CD4-positive, alpha-beta T cell treated with Interleukin-6 at 100 ng/mL for 8 hours (primary cell): ENCODE data around the gene RAB4B.
"Not testable (repeated sequence)": the region's sequence is repeated elsewhere in the genome, so short reads cannot be mapped to it uniquely, and the experiment has no call there.

Experiments
- DNase-seq: peaks from one replicate; pipeline ENCODE4 v3.0.0-alpha.2; 2020; ENCODE audit warnings: mixed read lengths, low spot score

The RAB4B gene, protein sequence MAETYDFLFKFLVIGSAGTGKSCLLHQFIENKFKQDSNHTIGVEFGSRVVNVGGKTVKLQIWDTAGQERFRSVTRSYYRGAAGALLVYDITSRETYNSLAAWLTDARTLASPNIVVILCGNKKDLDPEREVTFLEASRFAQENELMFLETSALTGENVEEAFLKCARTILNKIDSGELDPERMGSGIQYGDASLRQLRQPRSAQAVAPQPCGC

DNA sequence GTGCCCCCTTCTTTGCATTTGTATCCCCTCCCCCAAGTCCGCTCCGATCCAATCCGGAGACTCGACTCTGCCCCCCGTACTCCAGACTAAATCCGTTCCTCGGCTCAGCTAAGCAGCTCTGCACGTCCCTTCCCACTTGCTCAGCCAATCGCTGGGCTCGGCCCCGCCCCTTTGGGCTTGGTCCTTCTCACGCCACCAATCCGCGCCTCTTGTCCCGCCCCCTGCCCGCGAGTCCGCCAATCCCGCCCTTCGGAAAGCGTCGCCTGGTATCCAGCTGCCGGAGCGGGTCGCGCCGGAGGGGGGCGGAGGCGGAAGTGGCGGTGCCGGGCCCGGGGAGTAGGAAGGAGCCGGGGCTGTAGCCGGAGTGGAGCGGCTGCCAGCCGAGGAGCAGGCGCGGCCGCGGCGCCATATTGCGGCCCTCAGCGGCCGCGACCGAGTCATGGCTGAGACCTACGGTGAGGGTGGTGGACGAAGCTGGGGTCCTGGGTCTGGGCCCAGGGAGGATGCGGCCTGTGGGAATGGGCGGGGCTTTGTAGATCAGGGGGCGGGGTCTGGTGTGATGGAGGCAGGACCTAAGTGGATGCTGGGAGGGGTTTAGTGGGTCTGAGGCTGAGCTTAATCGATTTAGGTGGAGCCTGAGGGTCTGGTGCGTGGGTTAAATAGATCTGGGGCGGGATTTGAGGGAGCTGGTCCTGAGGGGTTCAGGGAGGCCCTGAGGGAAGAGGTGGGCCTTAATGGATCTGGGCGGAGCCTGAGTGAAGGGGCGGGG is at the start of gene RAB4B:
Gene RAB4B, plus strand, starts transcription at position 311 of the 769 bp plus-strand sequence. Its CDS starts 129 bp downstream, at position 440.
- DNase-seq, result peak; percentile 100

DNA sequence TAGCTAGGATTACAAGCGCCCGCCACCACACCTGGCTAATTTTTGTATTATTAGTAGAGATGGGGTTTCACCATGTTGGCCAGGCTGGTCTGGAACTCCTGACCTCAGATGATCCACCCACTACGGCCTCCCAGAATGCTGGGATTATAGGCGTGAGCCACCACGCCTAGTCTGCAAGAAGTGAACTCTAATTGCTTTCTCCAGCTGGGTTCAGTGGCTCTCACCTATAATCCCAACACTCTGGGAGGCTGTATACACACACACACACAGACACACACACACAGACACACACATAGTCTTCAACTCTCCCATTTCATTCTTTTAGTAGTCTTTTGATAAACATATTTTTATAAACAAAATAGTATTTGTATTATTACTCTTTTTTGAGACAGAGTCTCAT is 48.0 kb upstream of the RAB4B start:
- DNase-seq, result not testable (repeated sequence)

DNA sequence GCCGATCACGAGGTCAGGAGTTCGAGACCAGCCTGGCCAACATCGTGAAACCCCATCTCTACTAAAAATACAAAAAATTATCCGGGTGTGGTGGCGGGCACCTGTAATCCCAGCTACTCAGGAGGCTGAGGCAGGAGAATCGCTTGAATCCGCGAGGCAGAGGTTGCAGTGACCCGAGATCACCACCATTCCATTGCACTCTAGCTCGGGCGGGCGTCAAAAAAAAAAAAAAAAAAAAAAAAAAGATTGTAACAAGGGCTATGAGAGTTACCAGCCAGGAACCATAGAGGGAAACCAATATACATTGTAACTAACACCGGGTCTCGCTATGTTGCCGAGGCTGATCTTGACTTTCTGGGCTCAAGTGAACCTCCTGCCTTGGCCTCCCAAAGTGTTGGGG is 45.7 kb upstream of the RAB4B start:
- DNase-seq, result not testable (repeated sequence)

DNA sequence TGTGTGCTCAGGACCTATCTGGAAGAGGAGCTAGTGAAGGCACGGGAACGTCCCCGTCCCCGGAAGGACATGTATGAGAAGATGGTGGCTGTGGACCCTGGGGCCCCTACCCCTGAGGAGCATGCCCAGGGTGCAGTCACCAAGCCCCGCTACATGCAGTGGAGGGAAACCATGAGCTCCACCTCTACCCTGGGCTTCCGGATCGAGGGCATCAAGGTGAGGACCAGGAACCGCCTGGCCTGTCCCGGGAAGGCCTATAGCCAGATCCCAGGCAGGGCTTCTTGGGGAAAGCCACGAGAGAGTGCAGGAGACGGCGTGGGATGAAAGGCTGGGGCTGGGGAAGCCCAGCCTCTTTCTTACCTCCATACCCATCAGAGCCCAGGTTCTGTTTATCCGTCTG is 44.9 kb upstream of the RAB4B start:
- no peak for DNase-seq

DNA sequence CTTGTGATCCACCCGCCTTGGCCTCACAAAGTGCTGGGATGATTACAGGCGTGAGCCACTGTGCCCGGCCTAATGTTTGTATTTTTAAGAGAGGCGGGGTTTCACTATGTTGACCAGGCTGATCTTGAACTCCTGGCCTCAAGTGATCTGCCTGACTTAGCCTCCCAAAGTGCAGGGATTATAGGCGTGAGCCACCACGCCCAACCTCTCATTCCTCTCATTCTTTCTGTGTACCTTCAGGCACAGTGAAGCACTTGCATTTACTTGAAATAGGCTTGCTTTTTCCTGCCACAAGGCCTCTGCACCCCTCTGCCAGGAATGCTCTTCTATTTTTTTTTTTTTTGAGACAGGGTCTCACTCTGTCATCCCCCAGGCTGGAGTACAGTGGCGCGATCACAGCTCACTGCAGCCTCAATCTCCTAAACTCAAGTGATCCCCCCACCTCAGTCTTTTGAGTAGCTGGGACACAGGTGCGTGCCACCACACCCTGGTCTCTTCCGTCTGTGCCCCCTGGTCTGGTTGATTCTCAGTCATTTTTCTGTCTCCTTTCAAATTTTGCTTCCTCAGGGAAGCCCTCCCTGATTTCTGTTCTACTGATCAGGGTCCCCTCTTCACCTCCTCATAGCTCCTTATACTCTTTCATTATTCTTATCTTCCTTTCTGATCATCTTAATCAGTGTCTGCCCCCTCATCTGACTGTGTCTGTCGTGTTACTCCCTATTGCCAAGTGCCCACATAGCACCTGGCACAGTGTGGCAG is 42.9 kb upstream of the RAB4B start:
- DNase-seq, result no peak

DNA sequence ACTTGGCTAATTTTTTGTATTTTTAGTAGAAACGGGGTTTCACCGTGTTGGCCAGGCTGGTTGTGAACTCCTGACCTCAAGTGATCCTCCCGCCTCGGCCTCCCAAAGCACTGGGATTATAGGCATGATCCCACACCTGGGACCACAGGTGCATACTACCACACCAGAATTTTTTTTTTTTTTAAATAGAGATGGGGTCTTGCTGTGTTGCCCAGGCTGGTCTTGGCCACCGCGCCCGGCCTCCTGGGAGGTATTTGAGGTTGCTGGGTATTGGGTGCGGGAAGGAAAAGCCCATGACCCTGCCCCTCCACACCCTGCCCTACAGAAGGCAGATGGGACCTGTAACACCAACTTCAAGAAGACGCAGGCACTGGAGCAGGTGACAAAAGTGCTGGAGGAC is 41.4 kb upstream of the RAB4B start:
- DNase-seq, result no peak

DNA sequence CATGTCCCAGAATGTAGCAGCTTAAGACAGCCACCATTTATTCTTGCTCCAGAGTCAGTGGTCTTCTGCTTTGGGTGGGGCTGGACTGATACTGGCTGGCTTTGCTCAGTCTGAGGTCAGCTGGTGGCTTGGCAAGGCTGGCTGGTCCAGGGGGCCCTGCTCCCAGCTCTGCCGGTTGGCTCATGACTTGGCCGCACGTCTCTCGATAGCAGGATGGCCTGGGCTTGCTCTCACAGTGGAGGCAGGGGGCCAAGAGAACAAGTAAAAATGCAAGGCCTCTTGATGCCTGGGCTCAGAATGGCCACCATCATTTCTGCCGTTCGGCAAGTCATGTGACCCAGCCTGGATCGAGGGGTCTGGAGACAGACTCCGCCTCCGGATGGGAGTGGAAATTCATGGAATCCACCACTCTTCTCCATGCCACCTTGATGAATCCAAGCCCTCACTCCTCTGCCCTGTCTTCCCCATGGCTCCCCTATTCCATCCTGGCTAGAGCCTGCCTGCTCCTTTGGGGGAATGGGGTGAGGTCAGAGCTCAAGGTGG is 40.9 kb upstream of the RAB4B start:
- no peak for DNase-seq

DNA sequence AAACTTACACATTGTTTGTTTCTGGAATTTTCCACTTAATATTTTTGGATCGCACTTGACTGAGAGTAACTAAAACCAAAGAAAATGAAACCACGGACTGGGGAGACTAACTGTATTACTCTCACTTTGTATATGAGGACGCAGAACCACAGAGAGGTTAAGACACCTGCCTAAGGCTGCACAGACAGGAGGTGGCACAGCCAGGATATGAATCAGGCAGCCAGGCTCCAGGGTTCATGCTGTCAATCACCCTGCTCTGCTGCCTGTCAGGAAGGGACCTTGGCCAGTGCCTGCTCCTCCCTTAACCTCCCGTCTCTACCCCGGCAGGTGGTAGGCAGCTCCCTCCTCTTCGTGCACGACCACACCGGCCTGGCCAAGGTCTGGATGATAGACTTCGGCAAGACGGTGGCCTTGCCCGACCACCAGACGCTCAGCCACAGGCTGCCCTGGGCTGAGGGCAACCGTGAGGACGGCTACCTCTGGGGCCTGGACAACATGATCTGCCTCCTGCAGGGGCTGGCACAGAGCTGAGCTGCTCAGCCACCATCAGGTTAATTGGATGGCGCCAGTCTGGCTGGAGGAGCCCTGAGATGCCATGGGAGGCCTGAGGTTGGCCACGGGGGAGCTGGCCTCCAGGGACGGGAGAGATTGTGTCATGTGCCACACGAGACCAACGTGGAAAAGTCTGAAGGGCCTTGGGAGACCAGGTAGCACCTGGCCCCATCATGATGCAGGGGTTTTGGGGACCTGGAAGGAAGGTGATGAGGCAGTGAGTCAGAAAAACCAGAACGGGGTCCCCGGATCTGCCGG is 38.8 kb upstream of the RAB4B start:
- DNase-seq, result no peak

DNA sequence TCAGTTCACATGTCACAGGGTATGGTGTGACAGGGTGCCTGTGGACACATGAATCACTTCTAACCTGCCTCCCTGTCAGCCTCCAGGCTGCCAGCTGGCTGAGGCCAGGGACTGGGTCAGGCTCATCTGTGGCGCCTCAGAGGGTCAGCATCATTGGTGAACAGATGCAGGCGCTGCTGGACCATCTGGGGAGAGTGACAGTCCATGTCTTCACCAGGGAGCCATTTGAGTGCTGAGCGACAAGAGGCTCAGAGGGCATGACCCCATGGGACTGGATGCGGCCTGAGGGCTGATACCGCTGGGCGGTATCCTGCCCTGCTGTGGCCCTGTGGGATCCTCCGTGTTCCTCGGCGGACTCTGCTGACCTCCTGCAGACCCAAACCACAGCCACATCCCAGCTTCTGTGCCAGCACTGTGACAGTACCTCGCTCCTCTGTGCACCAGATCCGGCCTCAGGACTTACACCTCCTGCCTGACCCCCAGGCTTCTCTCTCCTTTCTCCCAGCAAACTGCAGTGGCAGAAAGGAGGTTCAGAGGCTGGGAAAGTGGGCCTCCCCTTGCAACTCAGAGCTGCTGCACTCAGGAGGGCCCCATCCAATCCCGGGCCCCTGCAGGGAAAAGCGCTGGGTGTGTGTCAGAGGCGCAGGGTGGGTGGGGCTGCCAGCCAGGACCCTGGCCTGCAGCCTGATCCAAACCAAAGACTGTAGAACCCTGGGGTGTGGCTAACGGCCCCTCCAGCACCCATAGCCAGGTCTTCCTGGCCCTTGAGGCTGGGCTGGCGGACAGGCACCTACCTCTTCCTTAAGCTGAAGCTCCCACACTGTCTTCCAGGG is 38.0 kb upstream of the RAB4B start:
- no peak for DNase-seq

DNA sequence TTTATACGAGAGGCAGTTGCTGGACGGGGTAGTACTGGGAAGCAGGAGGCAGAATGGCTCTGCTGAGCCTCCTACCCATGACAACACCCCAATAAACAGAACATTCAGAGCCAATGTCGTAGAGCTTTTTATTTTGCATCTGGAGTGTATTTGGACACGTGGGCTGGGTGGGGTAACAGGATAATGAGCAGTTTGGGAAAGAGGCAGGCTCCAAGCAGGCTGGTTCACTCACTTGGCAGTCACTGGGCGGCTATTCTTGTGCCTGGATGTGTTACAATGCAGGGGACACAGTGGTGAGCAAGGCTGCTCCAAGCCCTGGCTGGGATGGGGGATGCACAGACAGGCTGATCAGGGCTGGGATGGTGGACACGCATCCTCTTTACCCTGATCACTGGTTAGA is 37.3 kb upstream of the RAB4B start:
- no peak for DNase-seq

DNA sequence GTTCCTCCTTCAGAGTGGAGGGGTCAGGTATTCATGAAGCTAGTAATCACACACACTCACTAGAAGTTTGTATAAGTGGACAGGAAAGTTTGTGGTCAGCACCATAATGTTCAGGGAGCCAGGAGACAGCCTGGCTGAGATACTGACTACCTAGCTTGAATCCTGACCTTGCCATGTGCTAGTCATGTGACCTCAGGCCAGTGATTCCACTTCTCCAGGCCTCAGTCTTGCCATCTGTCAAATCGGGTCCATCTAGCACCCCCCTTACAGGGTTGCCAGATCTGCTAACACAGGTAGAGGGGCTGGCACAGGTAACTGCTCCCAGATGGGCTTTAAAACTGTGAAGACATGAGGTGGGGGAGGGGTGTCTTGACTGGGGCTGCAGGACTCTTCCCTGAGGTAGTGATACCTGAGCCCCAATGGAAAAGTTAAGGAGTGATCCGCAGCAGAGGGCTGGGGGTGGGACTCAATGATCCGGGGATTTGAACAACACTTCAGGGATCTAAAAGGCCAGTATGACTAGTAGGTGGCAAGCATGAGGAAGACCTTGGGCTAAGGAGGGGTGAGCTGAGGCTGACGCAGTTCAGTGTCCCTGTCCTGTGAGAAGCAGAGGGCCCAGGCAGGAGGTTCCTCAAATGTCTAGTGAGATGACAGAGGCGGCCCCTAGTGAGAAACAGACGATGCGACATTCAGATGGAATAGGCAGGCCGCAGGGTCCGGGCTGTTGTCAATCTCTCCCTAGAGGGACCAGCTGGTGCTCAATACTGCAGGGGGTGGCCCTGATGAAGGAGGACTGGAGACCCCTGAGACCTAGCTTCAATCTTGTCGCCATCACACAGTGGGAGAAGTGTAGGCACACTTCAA is 36.3 kb upstream of the RAB4B start:
- DNase-seq, result no peak

DNA sequence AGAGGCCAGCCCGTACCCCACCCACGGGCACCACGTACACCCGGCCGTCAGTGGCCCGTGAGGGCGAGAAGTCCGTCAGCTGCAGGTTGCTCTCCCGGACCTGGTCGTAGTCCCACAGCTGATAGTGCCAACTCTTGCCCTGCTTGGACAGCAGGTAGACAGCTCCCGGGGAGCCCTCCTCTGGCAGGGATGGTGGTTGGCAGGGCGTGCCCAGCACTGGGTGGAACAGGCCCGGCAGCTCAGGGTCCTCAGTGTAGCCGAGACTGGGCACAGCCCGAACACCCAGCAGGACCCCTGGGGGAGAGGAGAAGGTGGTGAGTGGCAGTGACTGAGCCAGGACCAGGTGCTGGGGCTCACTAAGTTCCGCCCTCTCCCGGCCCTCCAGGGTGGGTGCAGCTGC is 35.6 kb upstream of the RAB4B start:
- DNase-seq, result no peak

DNA sequence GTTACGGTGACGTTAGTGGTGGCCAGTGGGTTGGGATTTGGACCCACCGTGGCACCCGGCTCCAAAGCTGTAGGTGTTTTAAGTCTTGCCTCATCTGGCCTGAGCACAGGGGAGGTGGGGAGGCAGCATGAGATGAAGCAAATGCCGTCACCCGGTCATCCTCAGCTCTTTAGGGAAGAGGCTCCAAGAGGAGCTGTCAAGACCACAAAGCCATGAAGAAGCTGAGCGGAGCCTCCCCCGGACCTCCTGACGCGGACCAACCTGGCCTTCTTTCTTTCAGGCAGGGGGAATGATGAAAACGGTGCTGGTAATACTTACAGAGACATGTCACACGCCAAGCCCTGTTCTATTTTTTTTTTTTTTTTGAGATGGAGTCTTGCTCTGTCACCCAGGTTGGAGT is 35.2 kb upstream of the RAB4B start:
- DNase-seq, result no peak

DNA sequence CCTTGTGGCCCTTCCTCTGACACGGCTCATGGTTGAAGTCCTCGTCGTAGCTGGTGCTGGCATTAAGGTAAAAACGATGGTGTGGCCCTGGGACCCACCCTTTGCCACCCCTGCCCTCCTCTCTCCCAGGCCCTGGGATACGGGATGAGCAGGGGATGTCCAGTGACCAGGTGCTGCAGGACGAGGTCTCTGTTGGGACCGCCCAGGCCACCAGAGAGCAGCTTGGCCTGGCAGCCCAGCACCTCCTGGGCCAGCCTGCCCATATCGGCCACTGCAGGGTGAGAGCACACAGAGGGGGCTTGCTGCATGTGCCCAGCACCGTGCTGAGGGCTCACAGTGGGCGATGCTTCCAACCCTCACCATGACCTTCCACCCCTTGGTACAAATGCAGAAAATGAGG is 34.1 kb upstream of the RAB4B start:
- DNase-seq, result no peak

DNA sequence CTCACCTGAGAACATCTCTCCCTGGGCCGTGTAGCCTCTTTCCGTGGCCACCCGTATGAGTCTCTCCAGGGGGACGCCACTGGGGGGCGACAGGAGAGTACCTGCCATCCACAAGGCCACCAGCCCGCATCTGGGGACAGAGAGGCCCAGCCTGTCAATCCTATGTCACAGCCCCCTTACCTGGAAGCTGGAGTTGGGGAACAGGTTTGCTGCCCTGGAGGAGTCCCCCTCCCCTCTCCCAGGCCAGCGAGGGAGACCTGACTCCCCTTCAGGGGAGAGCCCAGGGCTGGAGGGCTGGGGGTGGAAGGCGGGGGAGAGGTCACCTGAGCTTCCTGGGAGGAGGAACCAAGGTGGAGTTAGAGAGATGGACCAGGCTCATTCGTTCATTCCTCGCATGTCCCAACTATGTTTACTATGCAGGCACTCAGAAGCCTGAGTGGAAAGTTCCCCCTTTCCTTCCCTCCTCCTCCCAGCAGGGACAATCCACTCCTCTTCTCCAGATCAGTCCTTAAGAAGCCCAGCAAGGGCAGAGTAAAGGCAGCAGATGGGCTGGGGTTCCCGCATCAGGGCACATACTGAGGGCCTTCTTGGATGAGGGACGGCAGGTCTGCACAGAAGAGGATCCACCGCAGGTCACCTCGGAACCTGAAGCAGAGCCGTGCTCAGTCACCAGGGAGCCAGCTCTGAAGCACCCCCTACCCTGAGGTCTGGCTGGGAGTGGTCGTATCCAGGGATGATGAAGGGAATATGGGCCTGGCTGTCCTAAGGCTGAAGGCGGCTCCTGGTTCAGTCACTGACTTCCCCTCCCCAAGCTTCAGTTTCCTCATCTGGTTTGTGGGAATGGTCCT is 33.3 kb upstream of the RAB4B start:
- no peak for DNase-seq

DNA sequence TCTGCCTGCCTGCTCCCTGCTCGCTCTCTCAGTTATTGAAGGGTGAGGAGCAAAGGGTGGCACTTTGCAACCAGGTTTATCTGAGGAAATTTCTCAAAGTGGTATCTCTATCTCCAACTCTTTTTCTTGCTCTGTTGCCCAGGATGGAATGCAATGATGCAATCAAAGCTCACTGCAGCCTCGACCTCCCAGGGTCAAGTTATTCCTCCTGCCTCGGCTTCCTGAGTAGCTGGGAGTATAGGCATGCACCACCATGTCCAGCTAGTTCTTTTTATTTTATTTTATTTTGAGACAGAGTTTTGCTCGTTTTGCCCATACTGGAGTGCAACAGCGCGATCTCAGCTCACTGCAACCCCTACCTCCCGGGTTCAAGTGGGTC is 32.7 kb upstream of the RAB4B start:
- no peak for DNase-seq

DNA sequence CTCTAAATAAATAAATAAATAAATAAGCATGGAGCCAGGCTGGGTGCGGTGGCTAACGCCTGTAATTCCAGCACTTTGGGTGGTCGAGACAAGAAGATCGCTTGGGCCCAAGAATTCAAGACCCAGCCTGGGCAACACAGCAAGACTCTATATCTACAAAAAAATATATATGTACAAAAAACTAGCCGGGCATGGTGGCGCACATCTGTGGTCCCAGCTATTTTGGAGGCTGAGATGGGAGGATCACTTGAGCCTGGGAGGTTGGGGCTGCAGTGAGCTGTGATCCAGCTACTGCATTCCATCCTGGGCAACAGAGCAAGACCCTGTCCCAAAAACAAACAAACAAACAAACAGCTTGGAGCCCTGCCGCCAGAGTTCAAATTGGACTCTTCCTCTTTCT is 30.5 kb upstream of the RAB4B start:
- DNase-seq, result no peak

DNA sequence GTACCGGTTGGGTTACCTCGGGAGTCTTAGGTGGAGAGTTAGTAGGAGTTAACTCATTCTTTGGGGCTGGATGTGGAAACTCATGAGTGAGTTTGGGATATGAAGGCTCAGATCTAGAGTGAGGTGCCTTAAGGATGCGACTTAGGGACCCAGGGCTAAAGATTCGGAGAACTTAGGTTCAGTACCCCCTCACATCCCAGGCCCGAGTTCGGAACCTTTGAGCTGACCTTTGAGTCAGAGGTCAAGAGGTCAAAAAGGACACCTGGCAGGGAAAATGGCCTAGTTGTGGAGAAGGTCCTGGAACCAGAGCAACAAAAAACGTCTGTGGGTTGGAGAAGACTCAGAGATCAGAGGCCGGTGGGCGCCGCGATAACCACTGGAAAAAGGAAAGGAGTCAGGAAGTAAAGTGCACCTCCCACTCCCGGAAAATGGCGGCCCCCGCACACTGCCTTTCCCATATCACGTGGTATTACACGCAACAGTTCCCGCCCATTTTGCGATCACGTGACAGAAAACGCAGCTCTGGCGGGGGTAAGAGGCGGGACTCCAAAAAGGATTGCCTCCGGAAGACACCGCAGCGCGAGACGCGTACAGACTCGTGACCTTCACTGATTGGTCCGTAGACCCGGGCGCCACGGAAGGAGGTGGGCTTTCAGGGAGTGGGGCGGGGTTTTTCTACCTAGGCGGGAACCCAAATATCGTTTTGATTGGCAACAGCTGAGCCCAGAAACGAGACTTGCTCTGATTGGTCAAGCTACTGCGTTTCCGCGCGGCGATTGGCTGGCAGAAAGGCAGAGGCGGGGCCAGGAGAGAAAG is 27.8 kb upstream of the RAB4B start, which contains the start of gene ACTMAP:
Gene ACTMAP, minus strand, starts transcription at position 420 of the 816 bp plus-strand sequence. CDS start 674 bp downstream, outside the sequence.
- peak; percentile 100 for DNase-seq
